Upper lobe of left lung (tissue), 4 donors: ENCODE data around the gene IRAG1.

Experiments used
- CTCF ChIP-seq, 6 experiments: fragments of 450-650 bp in 4 of 6; fragments of 200-600 bp in 2 of 6; sonication (generic) in 2 of 6; IDR thresholded peaks; one replicate each; pipeline ENCODE4 v1.5.1; 2016 to 2019; ENCODE audit warnings: antibody characterized with exemption in 6 of 6
- EP300 ChIP-seq, 4 donors: sonication (generic); formaldehyde crosslinking; IDR thresholded peaks; one replicate each; pipeline ENCODE4 v1.5.1; 2017; ENCODE audit warnings: antibody characterized with exemption in 4 of 4, control low read depth in 2 of 4

GRCh38 chr11:10676919-10677318, 16.6 kb downstream of the IRAG1 start:
- no peak for TF ChIP-seq CTCF (IDR thresholded peaks at IDR 0.05)
- TF ChIP-seq EP300 (IDR thresholded peaks at IDR 0.05): no peak
